Endothelial cell of umbilical vein (primary cell): ENCODE measurements around the gene ZNF496. TPM values are rescaled to one million over a fixed set of nuclear protein-coding genes. Genes with fewer than 3 reads are reported as not detected.

Experiments
- BruUV-seq: library from RNA; stranded (reverse); fragments of 400-500 nt; replicated peaks from 2 replicates; lab custom pipeline; 2021; lab: Mats Ljungman, UMichigan
- CTCF ChIA-PET: fragments of 300-600, 350-600 bp; sonication (Branson Sonifier 250); formaldehyde crosslinking; loops from one replicate; lab custom pipeline; 2021; ENCODE audit warnings: antibody characterized with exemption, inconsistent platforms; lab: Charles Lee
- POLR2A ChIA-PET: fragments of 300-600, 350-600 bp; sonication (Branson Sonifier 250); formaldehyde crosslinking; loops from one replicate; lab custom pipeline; 2021; ENCODE audit warnings: antibody characterized with exemption, inconsistent platforms; lab: Charles Lee
- DNase-seq: peaks from one replicate; pipeline ENCODE4 v3.0.0-alpha.2; 2011; ENCODE audit warnings: low read depth, low spot score
- FAIRE-seq: peaks from 2 replicates; lab custom pipeline; 2011; peaks lifted over from hg19 to GRCh38; lab: Jason Lieb, UNC
- H2AFZ ChIP-seq: 2 replicates; pipeline ENCODE4 v1.6.0; 2012; ENCODE audit warnings: low read depth, low read length, control low read depth, inconsistent platforms
- H3K27ac ChIP-seq: 2 replicates; pipeline ENCODE4 v1.5.1; 2011; ENCODE audit warnings: low read depth, mild to moderate bottlenecking, control low read depth, low read length, moderate library complexity; ENCODE audit not compliant: insufficient read depth
- H3K27me3 ChIP-seq, 2 experiments: 2 replicates each; pipeline versions ENCODE4 v1.6.0 to v1.6.1; 2011; ENCODE audit warnings: low read length in 2 of 2, mixed read lengths in 1 of 2; ENCODE audit not compliant: control insufficient read depth in 2 of 2, insufficient read depth in 2 of 2
- H3K36me3 ChIP-seq, 2 experiments: 2 replicates in 1 of 2; 3 replicates in 1 of 2; pipeline ENCODE4 v1.5.1; 2011; ENCODE audit warnings: low read length in 2 of 2, mild to moderate bottlenecking in 1 of 2, moderate library complexity in 1 of 2; ENCODE audit not compliant: control insufficient read depth in 2 of 2, insufficient read depth in 2 of 2; ENCODE audit errors: extremely low read depth in 1 of 2
- H3K4me1 ChIP-seq: 3 replicates; pipeline ENCODE4 v1.5.1; 2011; ENCODE audit warnings: mild to moderate bottlenecking, low read length; ENCODE audit not compliant: control insufficient read depth, insufficient read depth; ENCODE audit errors: extremely low read depth
- H3K4me2 ChIP-seq: 2 replicates; pipeline ENCODE4 v1.6.1; 2011; ENCODE audit warnings: low read length, control low read depth, mixed read lengths; ENCODE audit not compliant: insufficient read depth
- H3K4me3 ChIP-seq, 3 experiments: fragments of 200-600 bp in 1 of 3; sonication (generic), shearing (Covaris generic) in 1 of 3; replicated peaks in 1 of 3; 2 replicates each; pipeline ENCODE4 v1.5.1; 2011 to 2016; ENCODE audit warnings: control low read depth in 3 of 3, low read length in 3 of 3, mild to moderate bottlenecking in 2 of 3, inconsistent platforms in 1 of 3, low read depth in 1 of 3, moderate library complexity in 1 of 3; ENCODE audit not compliant: insufficient read depth in 1 of 3
- H3K79me2 ChIP-seq: 2 replicates; pipeline ENCODE4 v1.6.0; 2012; ENCODE audit warnings: low read length, inconsistent platforms; ENCODE audit not compliant: control insufficient read depth, insufficient read depth
- H3K9ac ChIP-seq: replicated peaks from 2 replicates; pipeline ENCODE3; 2011; ENCODE audit warnings: low read length, control low read depth; ENCODE audit not compliant: insufficient read depth; ENCODE audit errors: extremely low read depth
- H3K9me1 ChIP-seq: replicated peaks from 3 replicates; pipeline ENCODE4 v1.6.0; 2011; ENCODE audit warnings: mild to moderate bottlenecking, low read length; ENCODE audit not compliant: control insufficient read depth, insufficient read depth; ENCODE audit errors: extremely low read depth
- H3K9me3 ChIP-seq: replicated peaks from 2 replicates; pipeline ENCODE4 v1.5.1; 2012; ENCODE audit warnings: low read length, inconsistent platforms; ENCODE audit not compliant: control insufficient read depth, insufficient read depth
- H4K20me1 ChIP-seq: replicated peaks from 2 replicates; pipeline ENCODE3; 2011; ENCODE audit warnings: mild to moderate bottlenecking, low read length; ENCODE audit not compliant: control insufficient read depth, insufficient read depth; ENCODE audit errors: extremely low read depth
- CTCF ChIP-seq, 2 donors: IDR thresholded peaks; 1 replicate in 1 of 2; 2 replicates in 1 of 2; pipeline ENCODE4 v1.5.1; 2011; ENCODE audit warnings: low read length in 2 of 2, mild to moderate bottlenecking in 2 of 2, moderate library complexity in 2 of 2, control low read depth in 1 of 2, inconsistent platforms in 1 of 2, low read depth in 1 of 2; ENCODE audit not compliant: insufficient read depth in 1 of 2; ENCODE audit errors: extremely low read depth in 1 of 2
- EZH2 ChIP-seq: IDR thresholded peaks from 2 replicates; pipeline ENCODE4 v1.6.1; 2012; ENCODE audit warnings: borderline replicate concordance, low read depth, mild to moderate bottlenecking, moderate library complexity, low read length, inconsistent platforms; ENCODE audit not compliant: severe bottlenecking
- FOS ChIP-seq: IDR thresholded peaks from 2 replicates; pipeline ENCODE4 v1.6.1; 2011; ENCODE audit warnings: mild to moderate bottlenecking, low read length, moderate library complexity, borderline replicate concordance; ENCODE audit not compliant: insufficient read depth
- GATA2 ChIP-seq: IDR thresholded peaks from 2 replicates; pipeline ENCODE4 v1.7.0; 2011; ENCODE audit warnings: low read depth, mild to moderate bottlenecking, moderate library complexity, mixed read lengths, low read length; ENCODE audit not compliant: insufficient read length, insufficient read depth
- JUN ChIP-seq: IDR thresholded peaks from 2 replicates; pipeline ENCODE4 v1.6.1; 2011; ENCODE audit warnings: borderline replicate concordance, low read depth; ENCODE audit not compliant: insufficient read length, insufficient read depth
- MAX ChIP-seq: IDR thresholded peaks from 2 replicates; pipeline ENCODE4 v1.6.1; 2011; ENCODE audit not compliant: insufficient read depth, insufficient read length
- MYC ChIP-seq: IDR thresholded peaks from one replicate; pipeline ENCODE4 v1.6.1; 2011; ENCODE audit warnings: mild to moderate bottlenecking, low read depth, low read length
- POLR2A ChIP-seq: IDR thresholded peaks from 2 replicates; pipeline ENCODE4 v1.6.1; 2012; ENCODE audit warnings: low read depth, mild to moderate bottlenecking, control low read depth, low read length
- POLR2AphosphoS5 ChIP-seq: IDR thresholded peaks from 2 replicates; pipeline ENCODE4 v1.6.1; 2012; ENCODE audit warnings: low read depth, mild to moderate bottlenecking, control low read depth, low read length, moderate library complexity; ENCODE audit not compliant: insufficient read depth
- dilution Hi-C: fragments of 300-500 bp; cut with MboI; formaldehyde crosslinking; loops from one replicate; pipeline ENCODE4 v1.15.0; 2019; ENCODE audit warnings: low sequenced_read_pairs; ENCODE audit not compliant: extremely low pct_ligation_motif_present
- intact Hi-C: fragments of 100-400 bp; cut with micrococcal nuclease; formaldehyde crosslinking; loops from one replicate; pipeline ENCODE4 v1.10.0; 2022
- polyA plus RNA-seq, 4 experiments: library from polyadenylated mRNA; depleted of rRNA in 3 of 4; stranded (reverse) in 3 of 4; unstranded in 1 of 4; fragments of >200 nt; gene quantifications; 2 replicates each; pipeline versions ENCODE4 v1.2.1 to v1.2.3, GENCODE V29; 2011 to 2012; ENCODE audit warnings: missing spikeins in 1 of 4
- total RNA-seq: library from RNA; stranded (reverse); gene quantifications from 2 replicates; pipeline ENCODE4 v1.2.3, GENCODE V29; 2021

The ZNF496 gene
- total and polyA plus RNA-seq, 2 donors (not counting 3 experiments of a cell fraction or from before 2014, with no cell fraction given): 22.4 to 46.0 TPM

GRCh38 chr1:247288341-247288740, 43.3 kb downstream of the ZNF496 start:
- TF ChIP-seq MYC (no peak), MAX (no peak), FOS (no peak), POLR2AphosphoS5 (no peak), CTCF (IDR thresholded peaks at IDR 0.05; ENCODE audit: extremely low read depth in 1 of 2, insufficient read depth in 1 of 2, low read depth in 1 of 2, low read length in 2 of 2) (no peak), JUN (no peak), EZH2 (no peak), POLR2A (no peak), GATA2 (no peak)
- Histone ChIP-seq H4K20me1 (no peaks in the 10 kb centered on the region), H3K4me1 (no peaks in the 10 kb centered on the region), H3K36me3 (no peaks in the 10 kb centered on the region), H3K27ac (no peak overlapping the region), H3K27me3 (no peaks in the 10 kb centered on the region), H3K4me2 (no peak overlapping the region), H2AFZ (no peak overlapping the region), H3K79me2 (no peaks in the 10 kb centered on the region), H3K4me3 (no peak overlapping the region), H3K9me1 (no peaks in the 10 kb centered on the region), H3K9ac (no peak overlapping the region), H3K9me3 (no peaks in the 10 kb centered on the region)
- ChIA-PET POLR2A (no interaction called here), CTCF (no interaction called here)
- DNase-seq: no peak
- intact Hi-C loops: no loop called here
- dilution Hi-C loops: no loop called here
- no peak for FAIRE-seq
- no TSS peak for BruUV-seq
